Mammary epithelial cell (primary cell): Measurements from ENCODE around the gene PTPN2.

Source experiments
- EZH2 ChIP-seq: IDR thresholded peaks from 2 replicates; pipeline ENCODE4 v1.6.1; 2012; ENCODE audit warnings: low read length, inconsistent platforms, borderline replicate concordance
- TF ChIP-seq, protein P1 (sequence below), 2 donors: IDR thresholded peaks in 1 of 2; conservative IDR thresholded peaks in 1 of 2; 2 replicates each; pipeline ENCODE4 v1.5.1; 2011 to 2012; ENCODE audit warnings: inconsistent platforms in 2 of 2, low read length in 2 of 2, mild to moderate bottlenecking in 2 of 2, control low read depth in 1 of 2, low read depth in 1 of 2; ENCODE audit not compliant: insufficient read depth in 1 of 2; ENCODE audit errors: extremely low read depth in 1 of 2

DNA sequence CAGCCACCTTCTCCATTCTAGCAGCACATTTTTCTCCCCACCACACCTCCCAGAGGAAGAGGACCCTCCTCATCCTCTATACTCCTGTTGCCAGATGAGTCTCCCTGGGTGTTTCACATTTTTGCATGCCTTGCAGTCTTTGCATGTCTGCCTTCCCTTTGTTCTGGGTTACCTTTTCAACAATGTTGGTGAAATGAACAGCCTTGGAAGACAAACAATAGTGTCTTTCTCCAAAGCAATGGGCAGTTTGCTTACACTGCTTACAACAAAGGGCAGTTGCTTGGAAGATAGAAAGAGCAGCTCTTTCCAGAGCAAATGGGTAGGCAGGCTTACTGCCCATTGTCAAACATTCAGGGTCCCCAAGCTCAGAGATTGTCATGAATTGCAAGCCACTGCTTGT, 49.3 kb upstream of the PTPN2 start:
- TF ChIP-seq, protein P1, sequence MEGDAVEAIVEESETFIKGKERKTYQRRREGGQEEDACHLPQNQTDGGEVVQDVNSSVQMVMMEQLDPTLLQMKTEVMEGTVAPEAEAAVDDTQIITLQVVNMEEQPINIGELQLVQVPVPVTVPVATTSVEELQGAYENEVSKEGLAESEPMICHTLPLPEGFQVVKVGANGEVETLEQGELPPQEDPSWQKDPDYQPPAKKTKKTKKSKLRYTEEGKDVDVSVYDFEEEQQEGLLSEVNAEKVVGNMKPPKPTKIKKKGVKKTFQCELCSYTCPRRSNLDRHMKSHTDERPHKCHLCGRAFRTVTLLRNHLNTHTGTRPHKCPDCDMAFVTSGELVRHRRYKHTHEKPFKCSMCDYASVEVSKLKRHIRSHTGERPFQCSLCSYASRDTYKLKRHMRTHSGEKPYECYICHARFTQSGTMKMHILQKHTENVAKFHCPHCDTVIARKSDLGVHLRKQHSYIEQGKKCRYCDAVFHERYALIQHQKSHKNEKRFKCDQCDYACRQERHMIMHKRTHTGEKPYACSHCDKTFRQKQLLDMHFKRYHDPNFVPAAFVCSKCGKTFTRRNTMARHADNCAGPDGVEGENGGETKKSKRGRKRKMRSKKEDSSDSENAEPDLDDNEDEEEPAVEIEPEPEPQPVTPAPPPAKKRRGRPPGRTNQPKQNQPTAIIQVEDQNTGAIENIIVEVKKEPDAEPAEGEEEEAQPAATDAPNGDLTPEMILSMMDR (conservative IDR thresholded peaks at IDR 0.05 in 1 of 2, IDR thresholded peaks at IDR 0.05 in 1 of 2; ENCODE audit: extremely low read depth in 1 of 2, insufficient read depth in 1 of 2, low read depth in 1 of 2, low read length in 2 of 2) = no peak
- no peak for TF ChIP-seq EZH2
